Neural progenitor cell (in vitro differentiated cells): ENCODE measurements around the gene PEX10.

ENCODE experiments used
- EZH2 ChIP-seq: fragments of 200-600 bp; sonication (generic); IDR thresholded peaks from 2 replicates; pipeline ENCODE4 v1.6.1; 2017; ENCODE audit warnings: antibody characterized with exemption, mild to moderate bottlenecking, moderate library complexity
- EZH2phosphoT487 ChIP-seq: fragments of 200-600 bp; sonication (generic); IDR thresholded peaks from 2 replicates; pipeline ENCODE4 v1.6.1; 2017; ENCODE audit warnings: antibody characterized with exemption
- TF ChIP-seq, protein P1 (sequence below): fragments of 200-600 bp; sonication (generic); IDR thresholded peaks from 2 replicates; pipeline ENCODE4 v1.5.1; 2017; ENCODE audit warnings: antibody characterized with exemption, mild to moderate bottlenecking

DNA sequence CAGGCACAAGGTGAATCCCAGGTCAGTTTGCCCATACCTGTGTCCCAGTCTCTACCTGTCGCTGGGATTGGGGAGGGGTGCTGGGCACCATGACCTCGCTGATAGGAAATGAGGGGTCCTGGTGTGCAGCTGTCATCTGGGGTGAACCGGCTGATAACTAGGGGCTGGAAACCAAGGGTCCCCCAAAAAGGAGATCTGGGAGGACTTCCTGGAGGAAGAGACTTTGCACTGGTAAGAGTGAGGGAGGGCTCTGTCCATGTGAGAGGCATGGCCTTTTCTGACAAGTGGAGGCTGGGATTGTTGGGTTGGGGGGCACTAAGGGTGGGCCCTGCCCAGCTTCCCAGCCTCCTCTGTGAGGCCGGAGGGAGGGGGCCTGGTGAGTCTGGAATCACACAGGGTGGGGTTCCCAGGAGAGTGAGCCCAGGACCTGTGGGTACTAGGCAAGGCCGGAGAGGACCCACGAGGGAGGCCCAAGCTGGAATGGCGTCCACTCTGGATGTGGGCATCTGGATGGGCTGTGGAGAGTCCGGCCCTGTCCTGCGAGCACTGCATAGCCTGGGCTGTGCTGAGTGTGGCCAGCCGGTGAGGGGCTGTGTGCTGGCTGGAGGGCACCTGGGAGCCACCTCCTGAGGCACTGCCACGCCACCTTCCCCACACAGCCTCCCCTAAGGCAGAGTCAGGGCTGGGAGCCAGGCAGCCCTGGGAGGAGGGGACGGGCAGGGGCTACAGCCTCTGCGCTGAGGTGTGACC lies 4.9 kb upstream of the PEX10 start:
- TF ChIP-seq, protein P1, sequence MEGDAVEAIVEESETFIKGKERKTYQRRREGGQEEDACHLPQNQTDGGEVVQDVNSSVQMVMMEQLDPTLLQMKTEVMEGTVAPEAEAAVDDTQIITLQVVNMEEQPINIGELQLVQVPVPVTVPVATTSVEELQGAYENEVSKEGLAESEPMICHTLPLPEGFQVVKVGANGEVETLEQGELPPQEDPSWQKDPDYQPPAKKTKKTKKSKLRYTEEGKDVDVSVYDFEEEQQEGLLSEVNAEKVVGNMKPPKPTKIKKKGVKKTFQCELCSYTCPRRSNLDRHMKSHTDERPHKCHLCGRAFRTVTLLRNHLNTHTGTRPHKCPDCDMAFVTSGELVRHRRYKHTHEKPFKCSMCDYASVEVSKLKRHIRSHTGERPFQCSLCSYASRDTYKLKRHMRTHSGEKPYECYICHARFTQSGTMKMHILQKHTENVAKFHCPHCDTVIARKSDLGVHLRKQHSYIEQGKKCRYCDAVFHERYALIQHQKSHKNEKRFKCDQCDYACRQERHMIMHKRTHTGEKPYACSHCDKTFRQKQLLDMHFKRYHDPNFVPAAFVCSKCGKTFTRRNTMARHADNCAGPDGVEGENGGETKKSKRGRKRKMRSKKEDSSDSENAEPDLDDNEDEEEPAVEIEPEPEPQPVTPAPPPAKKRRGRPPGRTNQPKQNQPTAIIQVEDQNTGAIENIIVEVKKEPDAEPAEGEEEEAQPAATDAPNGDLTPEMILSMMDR = no peak
- TF ChIP-seq EZH2phosphoT487 (no peak), EZH2 (no peak)
